Adipocyte (in vitro differentiated cells): Measurements from ENCODE around the gene FFAR3.

Experiments
- DNase-seq: peaks from one replicate; pipeline ENCODE4 v3.0.0-alpha.2; 2015; ENCODE audit warnings: low read depth
- H3K27me3 ChIP-seq: replicated peaks from 2 replicates; pipeline ENCODE4 v1.7.0; 2013; ENCODE audit warnings: mild to moderate bottlenecking, low read length, moderate library complexity; ENCODE audit not compliant: control insufficient read depth, insufficient read depth
- H3K36me3 ChIP-seq: 2 replicates; pipeline ENCODE4 v1.7.0; 2013; ENCODE audit warnings: low read length, mild to moderate bottlenecking, moderate library complexity; ENCODE audit not compliant: control insufficient read depth, insufficient read depth, severe bottlenecking
- H3K4me1 ChIP-seq: 2 replicates; pipeline ENCODE4 v1.7.0; 2013; ENCODE audit warnings: mild to moderate bottlenecking, low read length, moderate library complexity; ENCODE audit not compliant: control insufficient read depth, insufficient read depth
- H3K4me3 ChIP-seq: 2 replicates; pipeline ENCODE4 v1.7.0; 2013; ENCODE audit warnings: mild to moderate bottlenecking, low read length, moderate library complexity
- H3K9ac ChIP-seq: 2 replicates; pipeline ENCODE4 v1.7.0; 2013; ENCODE audit warnings: mild to moderate bottlenecking, low read length, moderate library complexity
- H3K9me3 ChIP-seq: 2 replicates; pipeline ENCODE4 v1.7.0; 2013; ENCODE audit warnings: mild to moderate bottlenecking, low read length, moderate library complexity; ENCODE audit not compliant: control insufficient read depth

Gene FFAR3

GRCh38 chr19:35332817-35333216 is 25.4 kb upstream of the FFAR3 start:
- Histone ChIP-seq H3K9ac (no peak overlapping the region), H3K36me3 (no peaks in the 10 kb centered on the region), H3K4me1 (no peaks in the 10 kb centered on the region), H3K4me3 (no peak overlapping the region), H3K9me3 (no peaks in the 10 kb centered on the region), H3K27me3 (peaks cover 41% of the 10 kb centered on the region)
- DNase-seq, result no peak

GRCh38 chr19:35334144-35334753 is 24.0 kb upstream of the FFAR3 start:
- Histone ChIP-seq H3K4me1 (no peaks in the 10 kb centered on the region), H3K9me3 (no peaks in the 10 kb centered on the region), H3K36me3 (no peaks in the 10 kb centered on the region), H3K27me3 (peaks cover 47% of the 10 kb centered on the region), H3K4me3 (no peak overlapping the region), H3K9ac (no peak overlapping the region)
- no peak for DNase-seq

- Histone ChIP-seq H3K4me1 (no peaks in the 10 kb centered on the region), H3K9me3 (no peaks in the 10 kb centered on the region), H3K4me3 (no peak overlapping the region), H3K27me3 (peaks cover 59% of the 10 kb centered on the region), H3K9ac (no peak overlapping the region), H3K36me3 (no peaks in the 10 kb centered on the region)
- no peak for DNase-seq
These were observed 21.9 kb upstream of the FFAR3 start for GRCh38 chr19:35336166-35336955.

- H3K4me1 ChIP-seq, result no peaks in the 10 kb centered on the region
These were observed 20.9 kb upstream of the FFAR3 start for GRCh38 chr19:35337097-35337983.

GRCh38 chr19:35337984-35338296 is 20.3 kb upstream of the FFAR3 start:
- H3K9me3 ChIP-seq, result no peaks in the 10 kb centered on the region
- no peaks in the 10 kb centered on the region for H3K36me3 ChIP-seq
- peaks cover 65% of the 10 kb centered on the region for H3K27me3 ChIP-seq
- no peak overlapping the region for H3K9ac ChIP-seq
- H3K4me1 ChIP-seq, result no peaks in the 10 kb centered on the region
- H3K4me3 ChIP-seq, result no peak overlapping the region
- DNase-seq, result no peak

More at GRCh38 chr19:35337097-35337983, 20.9 kb upstream of the FFAR3 start:
- Histone ChIP-seq H3K9me3 (no peaks in the 10 kb centered on the region), H3K9ac (no peak overlapping the region), H3K27me3 (peaks cover 68% of the 10 kb centered on the region), H3K4me3 (no peak overlapping the region), H3K36me3 (no peaks in the 10 kb centered on the region)
- DNase-seq, result no peak

- H3K4me3 ChIP-seq, result no peak overlapping the region
- H3K4me1 ChIP-seq, result no peaks in the 10 kb centered on the region
- no peaks in the 10 kb centered on the region for H3K9me3 ChIP-seq
- H3K27me3 ChIP-seq, result peaks cover 51% of the 10 kb centered on the region
- no peaks in the 10 kb centered on the region for H3K36me3 ChIP-seq
- no peak for DNase-seq
- H3K9ac ChIP-seq, result no peak overlapping the region
These were observed 17.8 kb upstream of the FFAR3 start for GRCh38 chr19:35340431-35340830.

- no peak for DNase-seq
- no peaks in the 10 kb centered on the region for H3K36me3 ChIP-seq
These were observed 17.3 kb upstream of the FFAR3 start for GRCh38 chr19:35341006-35341405.

GRCh38 chr19:35341565-35342225 is 16.6 kb upstream of the FFAR3 start:
- Histone ChIP-seq H3K4me1 (no peaks in the 10 kb centered on the region), H3K36me3 (no peaks in the 10 kb centered on the region), H3K9ac (no peak overlapping the region), H3K4me3 (no peak overlapping the region), H3K27me3 (peaks cover 53% of the 10 kb centered on the region), H3K9me3 (no peaks in the 10 kb centered on the region)
- no peak for DNase-seq

More at GRCh38 chr19:35341006-35341405, 17.3 kb upstream of the FFAR3 start:
- no peaks in the 10 kb centered on the region for H3K4me1 ChIP-seq
- H3K9me3 ChIP-seq, result no peaks in the 10 kb centered on the region
- H3K9ac ChIP-seq, result no peak overlapping the region
- peaks cover 53% of the 10 kb centered on the region for H3K27me3 ChIP-seq
- H3K4me3 ChIP-seq, result no peak overlapping the region

- H3K4me1 ChIP-seq, result no peaks in the 10 kb centered on the region
- no peaks in the 10 kb centered on the region for H3K36me3 ChIP-seq
- no peak overlapping the region for H3K4me3 ChIP-seq
- H3K9me3 ChIP-seq, result no peaks in the 10 kb centered on the region
- peaks cover 56% of the 10 kb centered on the region for H3K27me3 ChIP-seq
- no peak for DNase-seq
- H3K9ac ChIP-seq, result no peak overlapping the region
These were observed 15.8 kb upstream of the FFAR3 start for GRCh38 chr19:35342430-35342829.

- Histone ChIP-seq H3K27me3 (peaks cover 69% of the 10 kb centered on the region), H3K9ac (no peak overlapping the region), H3K9me3 (no peaks in the 10 kb centered on the region), H3K4me3 (no peak overlapping the region), H3K4me1 (no peaks in the 10 kb centered on the region), H3K36me3 (no peaks in the 10 kb centered on the region)
- DNase-seq, result no peak
These were observed 13.7 kb upstream of the FFAR3 start for GRCh38 chr19:35344511-35345031.
